ENCODE results near the gene MRPL27.
A peak's percentile ranks its signal among the peaks of the same experiment; 100 is the strongest.
"Not testable (repeated sequence)": the region's sequence is repeated elsewhere in the genome, so short reads cannot be mapped to it uniquely, and the experiment has no call there.

The MRPL27 gene

DNA sequence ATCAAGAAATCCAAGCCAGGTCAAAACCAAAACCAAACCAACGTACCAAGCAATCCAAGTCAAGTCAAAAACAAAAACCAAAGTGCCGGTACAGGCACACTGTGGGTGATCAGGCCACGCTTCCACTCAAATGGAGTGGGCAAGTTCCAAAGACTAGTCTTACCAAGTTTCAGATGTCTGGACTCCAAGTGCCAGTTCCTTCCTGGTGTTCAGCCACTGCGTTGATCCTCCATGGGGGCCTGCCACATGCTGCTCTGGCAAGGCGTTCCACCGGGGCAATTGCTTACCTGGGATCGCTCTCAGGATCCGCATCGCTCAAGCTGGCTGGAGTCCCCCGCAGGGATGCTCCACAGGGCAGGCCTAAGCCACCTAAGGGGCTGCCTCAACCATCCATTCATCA, 46.6 kb upstream of the MRPL27 start:
- CTCF ChIA-PET; H3K27ac ChIP-seq (ENCODE audit: extremely low read depth, low read depth, low read length); H3K4me3 ChIP-seq (ENCODE audit: low read depth, low read length); H3K36me3 ChIP-seq (ENCODE audit: control insufficient read depth in 2 of 2, insufficient read depth in 1 of 2, low read length in 2 of 2); H3K4me1 ChIP-seq (ENCODE audit: control insufficient read depth, insufficient read depth, low read length); H3K9me3 ChIP-seq (ENCODE audit: control insufficient read depth, insufficient read depth, low read depth, low read length); POLR2A ChIA-PET: not testable (repeated sequence)
- peak; percentile 52; the same call in 1 of the 2 replicates for TF ChIP-seq ZNF677 (tag by site-specific recombination; IDR thresholded peaks at IDR 0.05)

- H3K4me3 ChIP-seq (ENCODE audit: low read depth, low read length): no peak overlapping the region
- ChIA-PET CTCF (interaction anchor here (5.6 kb wide), 1 partner anchor 17 kb away, joined by 36 read pairs; the partner anchor contains the start of gene LRRC59), POLR2A (interaction anchor here (0.9 kb wide), 1 partner anchor 11 kb away, joined by 3 read pairs; the partner anchor contains the start of gene ACSF2)
- no peaks in the 10 kb centered on the region for H3K9me3 ChIP-seq (ENCODE audit: control insufficient read depth, insufficient read depth, low read depth, low read length)
- no peak for TF ChIP-seq ZNF76 (tag by site-specific recombination; IDR thresholded peaks at IDR 0.05; ENCODE audit: borderline replicate concordance, low read depth)
- no peak for TF ChIP-seq ZNF335 (tag by site-specific recombination; conservative IDR thresholded peaks at IDR 0.05)
- TF ChIP-seq ZNF184 (tag by site-specific recombination; IDR thresholded peaks at IDR 0.05): no peak
- TF ChIP-seq ZSCAN30 (tag by site-specific recombination; IDR thresholded peaks at IDR 0.05): no peak
- TF ChIP-seq, protein P1, sequence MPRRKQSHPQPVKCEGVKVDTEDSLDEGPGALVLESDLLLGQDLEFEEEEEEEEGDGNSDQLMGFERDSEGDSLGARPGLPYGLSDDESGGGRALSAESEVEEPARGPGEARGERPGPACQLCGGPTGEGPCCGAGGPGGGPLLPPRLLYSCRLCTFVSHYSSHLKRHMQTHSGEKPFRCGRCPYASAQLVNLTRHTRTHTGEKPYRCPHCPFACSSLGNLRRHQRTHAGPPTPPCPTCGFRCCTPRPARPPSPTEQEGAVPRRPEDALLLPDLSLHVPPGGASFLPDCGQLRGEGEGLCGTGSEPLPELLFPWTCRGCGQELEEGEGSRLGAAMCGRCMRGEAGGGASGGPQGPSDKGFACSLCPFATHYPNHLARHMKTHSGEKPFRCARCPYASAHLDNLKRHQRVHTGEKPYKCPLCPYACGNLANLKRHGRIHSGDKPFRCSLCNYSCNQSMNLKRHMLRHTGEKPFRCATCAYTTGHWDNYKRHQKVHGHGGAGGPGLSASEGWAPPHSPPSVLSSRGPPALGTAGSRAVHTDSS (tag by site-specific recombination; IDR thresholded peaks at IDR 0.05): no peak
- TF ChIP-seq ZNF169 (tag by site-specific recombination; IDR thresholded peaks at IDR 0.05): no peak
- no peak for TF ChIP-seq ZNF510 (tag by site-specific recombination; IDR thresholded peaks at IDR 0.05; ENCODE audit: insufficient replicate concordance)
- no peak for TF ChIP-seq EGR2 (tag by site-specific recombination; IDR thresholded peaks at IDR 0.05; ENCODE audit: low read depth)
- TF ChIP-seq ZNF311 (tag by site-specific recombination; IDR thresholded peaks at IDR 0.05; ENCODE audit: borderline replicate concordance): no peak
- TF ChIP-seq ZNF521 (tag by site-specific recombination; IDR thresholded peaks at IDR 0.05): no peak
- TF ChIP-seq, protein P2, sequence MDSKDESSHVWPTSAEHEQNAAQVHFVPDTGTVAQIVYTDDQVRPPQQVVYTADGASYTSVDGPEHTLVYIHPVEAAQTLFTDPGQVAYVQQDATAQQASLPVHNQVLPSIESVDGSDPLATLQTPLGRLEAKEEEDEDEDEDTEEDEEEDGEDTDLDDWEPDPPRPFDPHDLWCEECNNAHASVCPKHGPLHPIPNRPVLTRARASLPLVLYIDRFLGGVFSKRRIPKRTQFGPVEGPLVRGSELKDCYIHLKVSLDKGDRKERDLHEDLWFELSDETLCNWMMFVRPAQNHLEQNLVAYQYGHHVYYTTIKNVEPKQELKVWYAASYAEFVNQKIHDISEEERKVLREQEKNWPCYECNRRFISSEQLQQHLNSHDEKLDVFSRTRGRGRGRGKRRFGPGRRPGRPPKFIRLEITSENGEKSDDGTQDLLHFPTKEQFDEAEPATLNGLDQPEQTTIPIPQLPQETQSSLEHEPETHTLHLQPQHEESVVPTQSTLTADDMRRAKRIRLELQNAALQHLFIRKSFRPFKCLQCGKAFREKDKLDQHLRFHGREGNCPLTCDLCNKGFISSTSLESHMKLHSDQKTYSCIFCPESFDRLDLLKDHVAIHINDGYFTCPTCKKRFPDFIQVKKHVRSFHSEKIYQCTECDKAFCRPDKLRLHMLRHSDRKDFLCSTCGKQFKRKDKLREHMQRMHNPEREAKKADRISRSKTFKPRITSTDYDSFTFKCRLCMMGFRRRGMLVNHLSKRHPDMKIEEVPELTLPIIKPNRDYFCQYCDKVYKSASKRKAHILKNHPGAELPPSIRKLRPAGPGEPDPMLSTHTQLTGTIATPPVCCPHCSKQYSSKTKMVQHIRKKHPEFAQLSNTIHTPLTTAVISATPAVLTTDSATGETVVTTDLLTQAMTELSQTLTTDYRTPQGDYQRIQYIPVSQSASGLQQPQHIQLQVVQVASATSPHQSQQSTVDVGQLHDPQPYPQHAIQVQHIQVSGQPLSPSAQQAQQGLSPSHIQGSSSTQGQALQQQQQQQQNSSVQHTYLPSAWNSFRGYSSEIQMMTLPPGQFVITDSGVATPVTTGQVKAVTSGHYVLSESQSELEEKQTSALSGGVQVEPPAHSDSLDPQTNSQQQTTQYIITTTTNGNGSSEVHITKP (tag by site-specific recombination; IDR thresholded peaks at IDR 0.05): no peak
- no peak for TF ChIP-seq ZFHX2 (tag by site-specific recombination; conservative IDR thresholded peaks at IDR 0.05)
- TF ChIP-seq, protein P3, sequence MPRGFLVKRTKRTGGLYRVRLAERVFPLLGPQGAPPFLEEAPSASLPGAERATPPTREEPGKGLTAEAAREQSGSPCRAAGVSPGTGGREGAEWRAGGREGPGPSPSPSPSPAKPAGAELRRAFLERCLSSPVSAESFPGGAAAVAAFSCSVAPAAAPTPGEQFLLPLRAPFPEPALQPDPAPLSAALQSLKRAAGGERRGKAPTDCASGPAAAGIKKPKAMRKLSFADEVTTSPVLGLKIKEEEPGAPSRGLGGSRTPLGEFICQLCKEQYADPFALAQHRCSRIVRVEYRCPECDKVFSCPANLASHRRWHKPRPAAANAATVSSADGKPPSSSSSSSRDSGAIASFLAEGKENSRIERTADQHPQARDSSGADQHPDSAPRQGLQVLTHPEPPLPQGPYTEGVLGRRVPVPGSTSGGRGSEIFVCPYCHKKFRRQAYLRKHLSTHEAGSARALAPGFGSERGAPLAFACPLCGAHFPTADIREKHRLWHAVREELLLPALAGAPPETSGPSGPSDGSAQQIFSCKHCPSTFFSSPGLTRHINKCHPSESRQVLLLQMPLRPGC (tag by site-specific recombination; IDR thresholded peaks at IDR 0.05): no peak
- TF ChIP-seq ZNF174 (tag by site-specific recombination; IDR thresholded peaks at IDR 0.05): no peak
- no peak for TF ChIP-seq ZEB2 (tag by site-specific recombination; IDR thresholded peaks at IDR 0.05)
- no peak for TF ChIP-seq ZNF175 (tag by site-specific recombination; IDR thresholded peaks at IDR 0.05)
- TF ChIP-seq HOXA7 (CRISPR knock-in tag; IDR thresholded peaks at IDR 0.05; ENCODE audit: borderline replicate concordance): no peak
- no peak for TF ChIP-seq ZNF610 (tag by site-specific recombination; IDR thresholded peaks at IDR 0.05; ENCODE audit: borderline replicate concordance)
- no peaks in the 10 kb centered on the region for H3K4me1 ChIP-seq (ENCODE audit: control insufficient read depth, insufficient read depth, low read length)
- H3K27ac ChIP-seq (ENCODE audit: extremely low read depth, low read depth, low read length): no peak overlapping the region
- no peaks in the 10 kb centered on the region for H3K36me3 ChIP-seq (ENCODE audit: control insufficient read depth in 2 of 2, insufficient read depth in 1 of 2, low read length in 2 of 2)
Measured at GRCh38 chr17:50414808-50415207, 41.8 kb upstream of the MRPL27 start.
